GM19351 (cell line): ENCODE measurements around the gene STT3A.

ENCODE experiments used
- ATAC-seq: cut with Tn5 transposase; IDR thresholded peaks from one replicate; pipeline ENCODE4 v1.9.1; 2021; ENCODE audit warnings: mild to moderate bottlenecking, moderate library complexity; ENCODE audit not compliant: unreplicated experiment

Gene STT3A

GRCh38 chr11:125587480-125587879 is 5.2 kb upstream of the STT3A start:
- ATAC-seq = no peak

DNA sequence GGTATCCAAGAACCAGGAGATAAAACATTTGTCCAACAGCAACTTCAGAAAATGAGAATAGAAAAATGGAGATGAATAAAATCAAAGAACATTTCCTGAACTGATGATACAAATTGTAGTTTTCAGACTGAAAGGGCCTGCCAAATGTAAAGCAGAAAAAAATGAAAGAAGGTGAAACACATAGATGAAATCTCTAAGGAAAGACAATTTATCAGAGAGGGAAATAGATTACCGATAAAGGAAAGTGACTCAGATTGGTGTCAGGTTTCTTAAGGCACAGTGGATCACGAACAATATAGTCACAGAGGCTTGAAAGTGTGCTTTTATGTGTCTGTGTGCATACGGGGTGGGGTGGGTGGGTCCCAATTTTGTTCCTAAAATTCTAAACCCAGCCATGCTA is 4.1 kb upstream of the STT3A start:
- ATAC-seq = no peak

DNA sequence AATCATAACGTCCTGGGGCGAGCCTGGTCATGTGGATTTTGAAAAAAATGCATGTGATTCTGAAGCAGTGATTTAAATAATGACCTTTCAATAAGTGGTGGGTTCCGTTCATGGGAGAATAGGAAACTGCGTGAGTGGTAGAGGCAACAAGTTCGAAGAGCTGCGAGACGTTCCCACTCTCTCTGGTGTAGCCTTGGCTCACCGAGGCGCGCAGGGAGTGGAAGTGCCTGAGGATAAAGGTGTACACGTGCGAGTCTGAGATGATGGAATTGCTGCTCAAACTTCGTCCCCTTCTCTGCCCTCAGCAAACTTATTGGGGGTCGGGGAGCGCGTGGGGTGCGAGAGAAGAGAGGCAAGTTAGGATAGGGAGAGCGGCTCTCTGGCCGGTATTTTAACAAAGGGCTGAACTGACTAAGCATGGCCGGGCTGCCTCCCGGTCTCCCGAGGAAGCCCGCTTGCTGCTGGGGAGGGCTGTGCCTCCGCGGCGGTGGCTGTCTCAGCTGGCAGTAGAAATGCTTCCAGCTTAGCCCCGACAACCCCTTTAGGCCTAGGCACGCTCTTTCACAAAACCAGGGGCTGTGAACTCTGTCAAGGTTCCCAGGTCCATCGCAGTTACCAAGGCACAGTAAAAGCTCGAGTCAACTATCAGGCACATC is 875 bp upstream of the STT3A start:
- ATAC-seq = peak; percentile 14

DNA sequence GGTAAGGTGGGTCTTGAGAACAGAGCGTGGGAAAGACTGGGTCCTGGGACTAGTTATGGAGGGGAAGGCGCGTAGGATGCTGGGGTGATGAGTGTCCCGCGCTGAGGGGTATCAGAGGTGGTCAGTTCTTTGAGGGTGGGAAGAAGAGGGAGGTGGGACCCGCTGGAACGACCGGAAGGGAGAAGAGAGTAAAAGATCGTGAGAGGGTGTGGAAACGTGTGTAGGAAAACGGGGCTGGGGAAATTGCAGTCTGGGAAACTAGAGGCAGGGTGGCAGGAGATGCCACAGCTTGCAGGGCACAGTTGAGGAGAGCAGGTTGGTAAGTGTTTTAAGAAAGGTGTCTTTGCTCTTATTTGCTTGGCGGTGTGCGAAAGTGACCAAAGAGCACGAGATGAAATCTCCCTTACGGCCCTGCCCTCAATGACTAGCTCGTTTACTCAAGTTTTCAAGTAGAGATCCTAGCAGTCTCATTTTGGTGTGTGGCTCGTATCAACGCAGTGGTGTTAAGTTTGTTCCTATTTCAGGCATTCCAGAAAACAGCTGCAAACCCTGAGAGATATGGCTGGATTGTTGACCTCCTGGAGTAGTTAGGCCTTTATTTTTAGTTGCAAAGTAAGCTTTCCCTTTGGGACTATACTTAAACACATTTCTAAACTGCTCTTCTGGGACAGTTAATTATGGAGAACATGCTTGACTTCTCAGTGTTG is 615 bp downstream of the STT3A start:
- no peak for ATAC-seq

DNA sequence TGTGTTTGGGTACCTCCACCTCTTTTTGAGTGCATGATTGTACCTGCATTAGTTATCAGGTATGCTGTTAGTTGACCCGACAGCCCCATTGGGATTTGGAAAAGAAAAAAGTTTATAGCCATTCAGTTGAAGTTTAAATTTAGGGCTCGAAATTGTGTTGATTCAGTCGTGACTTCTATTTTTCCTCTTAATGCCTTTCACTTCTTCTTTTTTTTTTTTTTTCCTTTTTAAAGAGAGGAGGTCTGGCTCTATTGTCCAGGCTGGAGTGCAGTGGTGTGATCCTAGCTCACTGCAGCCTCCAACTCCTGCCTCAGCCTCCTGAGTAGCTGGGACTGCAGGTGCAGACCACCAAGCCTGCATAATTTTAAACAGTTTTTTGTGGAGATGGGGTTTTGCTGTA is 2.3 kb downstream of the STT3A start:
- no peak for ATAC-seq

DNA sequence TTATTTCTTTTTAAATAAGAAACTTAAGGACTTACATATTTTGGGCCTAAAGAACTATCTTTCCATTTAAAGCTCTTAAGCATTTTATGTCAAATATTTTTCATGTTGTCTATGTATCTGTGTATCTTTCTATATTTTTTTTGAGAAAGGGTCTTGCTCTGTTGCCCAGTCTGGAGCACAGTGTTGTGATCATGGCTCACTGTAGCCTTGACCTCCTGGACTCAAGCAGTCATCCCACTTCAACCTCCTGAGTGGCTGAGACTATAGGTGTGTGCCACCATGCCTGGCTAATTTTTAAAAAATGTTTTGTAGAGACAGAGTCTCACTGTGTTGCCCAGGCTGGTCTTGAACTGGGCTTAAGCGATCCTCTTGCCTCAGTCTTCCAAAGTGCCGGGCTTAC is 8.0 kb downstream of the STT3A start:
- ATAC-seq = no peak

GRCh38 chr11:125603207-125603606 is 10.6 kb downstream of the STT3A start:
- ATAC-seq = no peak

- no peak for ATAC-seq
These were observed 12.8 kb downstream of the STT3A start for GRCh38 chr11:125605417-125605816.

- no peak for ATAC-seq
These were observed 16.9 kb downstream of the STT3A start for GRCh38 chr11:125609545-125609944.

DNA sequence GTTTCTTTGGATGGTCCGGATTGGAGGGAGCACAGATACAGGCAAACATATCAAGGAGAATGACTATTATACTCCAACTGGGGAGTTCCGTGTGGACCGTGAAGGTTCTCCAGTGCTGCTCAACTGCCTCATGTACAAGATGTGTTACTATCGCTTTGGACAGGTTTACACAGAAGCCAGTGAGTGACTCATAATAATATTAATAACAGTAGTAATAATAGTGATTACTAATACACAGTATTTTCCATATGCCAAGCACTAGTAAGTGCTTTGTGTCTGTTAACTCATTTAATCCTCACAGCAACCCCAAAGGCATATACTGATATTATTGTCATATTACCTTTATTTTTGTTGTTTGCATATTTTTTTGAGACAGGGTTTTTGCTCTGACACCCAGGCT is 25.7 kb downstream of the STT3A start:
- ATAC-seq = no peak

DNA sequence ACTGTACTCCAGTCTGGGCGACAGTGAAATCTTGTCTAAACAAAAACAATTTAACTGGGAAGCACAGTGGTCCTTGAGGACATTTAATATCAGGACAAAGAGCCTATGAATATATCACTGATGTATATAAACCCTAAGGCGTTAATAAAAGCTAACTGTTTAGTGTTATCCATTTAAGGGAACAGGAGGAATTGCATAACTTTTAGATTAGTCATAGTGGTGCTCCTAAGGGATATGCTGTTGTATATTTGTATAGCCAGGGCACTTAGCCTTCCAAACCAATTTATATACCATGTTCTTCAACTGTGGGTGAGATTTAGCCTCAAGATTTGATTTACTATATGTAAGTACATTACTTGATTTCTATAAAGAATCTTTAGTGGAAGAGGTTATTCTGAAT is 29.3 kb downstream of the STT3A start:
- ATAC-seq = no peak

- no peak for ATAC-seq
These were observed 30.4 kb downstream of the STT3A start for GRCh38 chr11:125623064-125623463.

DNA sequence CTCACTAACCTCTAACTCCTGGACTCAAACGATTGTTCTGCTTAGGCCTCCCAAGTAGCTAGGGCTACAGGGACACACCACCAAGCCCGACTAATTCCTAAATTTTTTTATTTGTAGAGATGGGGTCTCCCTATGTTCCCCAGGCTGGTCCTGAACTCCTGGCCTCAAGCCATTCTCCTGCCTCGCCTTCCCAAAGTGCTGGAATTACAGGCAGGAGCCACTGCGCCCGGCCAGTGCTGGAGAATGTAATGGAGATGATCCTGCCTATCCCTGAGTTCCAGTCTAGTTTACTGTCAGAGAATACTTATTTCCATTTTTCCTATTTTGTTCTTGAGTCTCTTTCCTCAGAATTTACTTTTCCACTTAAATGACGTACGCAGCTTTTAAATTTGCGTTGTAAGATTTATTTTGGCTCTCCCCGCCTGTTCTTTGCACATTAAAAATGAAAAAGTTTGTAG is 32.1 kb downstream of the STT3A start, which contains the start of gene CHEK1:
Gene CHEK1 (plus strand): TSS at position 408 of the 458 bp plus-strand sequence. CDS start 1,606 bp downstream, outside the sequence.
- ATAC-seq = no peak

DNA sequence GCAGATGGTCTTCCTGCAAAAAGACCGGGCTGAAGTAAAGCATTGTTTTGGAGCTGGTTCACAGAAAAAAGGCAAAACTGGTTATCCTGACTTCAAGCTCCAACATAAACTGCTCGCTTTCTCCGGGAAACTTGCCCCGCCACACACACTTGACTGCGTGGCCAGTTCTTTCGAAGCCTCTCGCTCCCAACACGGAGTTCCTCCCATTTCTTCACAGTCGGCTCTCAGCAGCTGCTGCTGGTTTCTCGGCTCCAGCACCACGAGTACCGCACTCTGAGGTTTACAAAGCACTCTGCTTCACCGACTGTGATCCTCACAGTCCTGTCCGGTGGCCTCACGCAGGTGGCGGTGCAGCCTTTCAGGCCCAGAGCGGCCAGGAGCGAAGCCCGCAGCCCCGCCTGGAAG is 32.6 kb downstream of the STT3A start:
- ATAC-seq = no peak

GRCh38 chr11:125625630-125626287 is 33.1 kb downstream of the STT3A start:
- ATAC-seq = peak; percentile 81

- ATAC-seq = peak; percentile 39
These were observed 33.8 kb downstream of the STT3A start for GRCh38 chr11:125626288-125626950.

DNA sequence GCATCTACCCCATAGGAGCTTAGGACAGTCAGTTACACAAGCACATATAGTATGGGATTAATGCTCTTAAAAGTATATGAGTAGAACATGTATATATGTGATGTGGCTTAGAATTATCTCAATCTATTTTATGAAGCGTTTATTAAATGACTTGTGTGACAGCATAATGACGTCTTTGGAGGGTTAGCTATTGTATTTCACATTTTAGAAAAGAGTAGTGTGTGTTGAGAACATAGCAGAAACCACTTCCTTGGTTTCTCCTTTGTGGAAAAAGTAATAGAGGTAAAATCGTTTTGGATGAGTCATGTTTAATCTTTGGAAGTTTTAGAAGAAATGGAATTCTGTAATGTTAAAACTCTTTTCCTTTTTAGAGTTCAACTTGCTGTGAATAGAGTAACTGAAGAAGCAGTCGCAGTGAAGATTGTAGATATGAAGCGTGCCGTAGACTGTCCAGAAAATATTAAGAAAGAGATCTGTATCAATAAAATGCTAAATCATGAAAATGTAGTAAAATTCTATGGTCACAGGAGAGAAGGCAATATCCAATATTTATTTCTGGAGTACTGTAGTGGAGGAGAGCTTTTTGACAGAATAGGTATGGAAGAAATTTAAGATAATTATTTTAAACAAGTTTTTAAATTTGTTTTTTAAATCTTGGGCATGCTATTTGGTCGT is 34.7 kb downstream of the STT3A start:
- ATAC-seq = no peak

GRCh38 chr11:125637840-125638239 is 45.2 kb downstream of the STT3A start:
- ATAC-seq = no peak

- no peak for ATAC-seq
These were observed 45.7 kb downstream of the STT3A start for GRCh38 chr11:125638315-125638714.

GRCh38 chr11:125645871-125646270 is 53.2 kb downstream of the STT3A start:
- no peak for ATAC-seq
